Gastrocnemius medialis (tissue), 4 donors: ENCODE data around the gene SLC30A2. TPM values are rescaled to one million over a fixed set of nuclear protein-coding genes. Genes with fewer than 3 reads are reported as not detected.

ENCODE experiments used
- ATAC-seq, 2 donors: fragments of 150-250 bp; one replicate each; pipeline ENCODE4 v1.9.1; 2016
- DNase-seq, 2 donors: peaks; one replicate each; pipeline ENCODE4 v3.0.0-alpha.2; 2019
- H3K27ac ChIP-seq, 4 donors: fragments of 200-600 bp; sonication (generic); 1 replicate in 1 of 4; 2 replicates in 3 of 4; pipeline ENCODE4 v1.5.1; 2016 to 2018; ENCODE audit warnings: mild to moderate bottlenecking in 2 of 4, moderate library complexity in 1 of 4
- H3K27me3 ChIP-seq, 3 donors: fragments of 200-600 bp; sonication (generic) in 2 of 3; 1 replicate in 1 of 3; 2 replicates in 2 of 3; pipeline versions ENCODE4 v1.5.1 to v1.6.0; 2016 to 2019; ENCODE audit warnings: mild to moderate bottlenecking in 1 of 3, moderate library complexity in 1 of 3
- H3K36me3 ChIP-seq, 2 donors: fragments of 200-600 bp; sonication (generic) in 1 of 2; one replicate each; pipeline ENCODE4 v1.5.1; 2017 to 2018
- H3K4me1 ChIP-seq, 2 donors: fragments of 200-600 bp; sonication (generic) in 1 of 2; one replicate each; pipeline ENCODE4 v1.5.1; 2016 to 2017; ENCODE audit warnings: mild to moderate bottlenecking in 2 of 2
- H3K4me3 ChIP-seq, 4 donors: fragments of 200-600 bp; sonication (generic) in 3 of 4; 1 replicate in 1 of 4; 2 replicates in 3 of 4; pipeline ENCODE4 v1.5.1; 2016 to 2019; ENCODE audit warnings: mild to moderate bottlenecking in 2 of 4
- H3K9me3 ChIP-seq, 3 donors: fragments of 200-600 bp; sonication (generic) in 2 of 3; 1 replicate in 1 of 3; 2 replicates in 2 of 3; pipeline ENCODE4 v1.5.1; 2016 to 2019
- CTCF ChIP-seq, 5 experiments: fragments of 450-650 bp in 3 of 5; fragments of 200-600 bp in 2 of 5; sonication (generic) in 2 of 5; IDR thresholded peaks in 4 of 5; conservative IDR thresholded peaks in 1 of 5; 1 replicate in 4 of 5; 2 replicates in 1 of 5; pipeline ENCODE4 v1.5.1; 2016 to 2019; ENCODE audit warnings: antibody characterized with exemption in 5 of 5, mild to moderate bottlenecking in 3 of 5, moderate library complexity in 3 of 5
- POLR2A ChIP-seq, 2 donors: fragments of 450-650 bp; IDR thresholded peaks; one replicate each; pipeline ENCODE4 v1.6.1; 2017; ENCODE audit warnings: antibody characterized with exemption in 2 of 2, mild to moderate bottlenecking in 2 of 2, moderate library complexity in 2 of 2
- in situ Hi-C, 4 donors: fragments of 200-750 bp; cut with MboI; loops; one replicate each; pipeline versions ENCODE4 v1.15.0 to v1.8.0; 2017; ENCODE audit warnings: low sequenced_read_pairs in 4 of 4
- intact Hi-C: fragments of 100-400 bp; cut with DNase I; formaldehyde crosslinking; loops from one replicate; pipeline ENCODE4 v1.15.1; 2023; ENCODE audit warnings: low total_unique reads
- total RNA-seq, 4 donors: library from RNA; depleted of rRNA; stranded (reverse); fragments of >200 nt; gene quantifications; one replicate each; pipeline versions ENCODE4 v1.1.0 to v1.2.3, GENCODE V29; 2016

Gene SLC30A2
- total RNA-seq, 4 donors from 2014 or later = 1.2 to 5.2 (median 3.1) TPM

- in situ Hi-C loops = no loop called here
- Histone ChIP-seq H3K4me1 (no peaks in the 10 kb centered on the region), H3K27me3 (no peaks in the 10 kb centered on the region), H3K27ac (peak overlapping the region; percentile 88 to 96 (median 94)), H3K9me3 (no peaks in the 10 kb centered on the region), H3K36me3 (peaks cover 0 to 81% of the 10 kb centered on the region in 2 donors), H3K4me3 (no peak overlapping the region)
- TF ChIP-seq CTCF (IDR thresholded peaks at IDR 0.05 in 4 of 5, conservative IDR thresholded peaks at IDR 0.05 in 1 of 5) (no peak), POLR2A (IDR thresholded peaks at IDR 0.05) (peak in 1 of 2 donors; percentile 37)
- DNase-seq (no peak), ATAC-seq (peak; percentile 4 to 5)
- intact Hi-C loops = no loop called here
These were observed 9.1 kb upstream of the SLC30A2 start for GRCh38 chr1:26055041-26055440.

- Histone ChIP-seq H3K27ac (peak overlapping the region; percentile 88 to 96 (median 94)), H3K4me1 (no peaks in the 10 kb centered on the region)
- ATAC-seq = no peak
These were observed 8.0 kb upstream of the SLC30A2 start for GRCh38 chr1:26053718-26054560.

GRCh38 chr1:26050248-26050640 is 4.3 kb upstream of the SLC30A2 start:
- peak overlapping the region; percentile 88 to 96 (median 94) for H3K27ac ChIP-seq
- peak; percentile 44 to 56 for DNase-seq
- H3K36me3 ChIP-seq = peaks cover 0 to 34% of the 10 kb centered on the region in 2 donors
- ATAC-seq = peak; percentile 9
- intact Hi-C loops = no loop called here
- TF ChIP-seq CTCF (IDR thresholded peaks at IDR 0.05 in 4 of 5, conservative IDR thresholded peaks at IDR 0.05 in 1 of 5) = no peak
- peak in 1 of 2 donors; percentile 35 for TF ChIP-seq POLR2A (IDR thresholded peaks at IDR 0.05)
- peaks cover 12 to 14% of the 10 kb centered on the region in 2 donors for H3K4me1 ChIP-seq
- H3K4me3 ChIP-seq = no peak overlapping the region
- peaks cover 0 to 3% (median 0%) of the 10 kb centered on the region in 3 donors for H3K27me3 ChIP-seq
- no peaks in the 10 kb centered on the region for H3K9me3 ChIP-seq
- in situ Hi-C loops = no loop called here

More at GRCh38 chr1:26053718-26054560, 8.0 kb upstream of the SLC30A2 start:
- Histone ChIP-seq H3K4me3 (no peak overlapping the region), H3K9me3 (no peaks in the 10 kb centered on the region), H3K36me3 (peaks cover 0 to 70% of the 10 kb centered on the region in 2 donors), H3K27me3 (no peaks in the 10 kb centered on the region)
- TF ChIP-seq POLR2A (IDR thresholded peaks at IDR 0.05) (peak; percentile 18 to 66), CTCF (IDR thresholded peaks at IDR 0.05 in 4 of 5, conservative IDR thresholded peaks at IDR 0.05 in 1 of 5) (no peak)
- intact Hi-C loops = no loop called here
- no peak for DNase-seq
- in situ Hi-C loops = no loop called here

- intact Hi-C loops = no loop called here
- Histone ChIP-seq H3K27ac (peak overlapping the region; percentile 88 to 96 (median 94)), H3K4me3 (no peak overlapping the region), H3K36me3 (peaks cover 0 to 29% of the 10 kb centered on the region in 2 donors), H3K27me3 (peaks cover 0 to 6% (median 0%) of the 10 kb centered on the region in 3 donors), H3K9me3 (no peaks in the 10 kb centered on the region), H3K4me1 (peaks cover 14% of the 10 kb centered on the region in 2 donors)
- no peak for TF ChIP-seq CTCF (IDR thresholded peaks at IDR 0.05 in 4 of 5, conservative IDR thresholded peaks at IDR 0.05 in 1 of 5)
- peak; percentile 38 to 53 for TF ChIP-seq POLR2A (IDR thresholded peaks at IDR 0.05)
- peak; percentile 86 to 91 for DNase-seq
- ATAC-seq = peak; percentile 25 to 59
- in situ Hi-C loops = loop anchor here in 1 of 4 donors (25.0 kb wide), 1 partner anchor 113 kb away; the partner anchor contains the start of genes C1orf232, FAM110D, ZNF593 and ZNF593OS
These were observed 3.8 kb upstream of the SLC30A2 start for GRCh38 chr1:26049531-26050247.
